ENCODE results near the gene EPHB3.

DNA sequence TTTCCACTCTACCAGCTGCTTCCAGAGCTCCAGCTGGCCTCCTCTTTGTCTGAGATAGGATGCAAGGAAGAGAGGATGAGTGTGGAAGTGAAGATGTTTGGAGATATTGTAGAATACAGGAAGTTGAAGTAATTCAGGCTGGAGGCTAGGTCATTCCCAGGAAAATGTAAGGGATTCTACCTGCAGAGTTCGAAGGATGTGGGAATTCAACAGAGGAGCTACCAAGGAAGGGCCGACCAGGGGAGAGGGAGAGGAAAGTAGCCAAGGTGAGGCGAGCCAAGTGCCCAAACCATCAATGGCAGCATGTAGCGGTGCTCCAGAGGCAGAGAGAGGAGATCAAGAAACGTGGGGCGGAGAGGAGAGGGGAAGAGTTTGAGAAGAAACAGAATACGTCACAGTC is 49.0 kb upstream of the EPHB3 start:
- TF ChIP-seq, protein P1, sequence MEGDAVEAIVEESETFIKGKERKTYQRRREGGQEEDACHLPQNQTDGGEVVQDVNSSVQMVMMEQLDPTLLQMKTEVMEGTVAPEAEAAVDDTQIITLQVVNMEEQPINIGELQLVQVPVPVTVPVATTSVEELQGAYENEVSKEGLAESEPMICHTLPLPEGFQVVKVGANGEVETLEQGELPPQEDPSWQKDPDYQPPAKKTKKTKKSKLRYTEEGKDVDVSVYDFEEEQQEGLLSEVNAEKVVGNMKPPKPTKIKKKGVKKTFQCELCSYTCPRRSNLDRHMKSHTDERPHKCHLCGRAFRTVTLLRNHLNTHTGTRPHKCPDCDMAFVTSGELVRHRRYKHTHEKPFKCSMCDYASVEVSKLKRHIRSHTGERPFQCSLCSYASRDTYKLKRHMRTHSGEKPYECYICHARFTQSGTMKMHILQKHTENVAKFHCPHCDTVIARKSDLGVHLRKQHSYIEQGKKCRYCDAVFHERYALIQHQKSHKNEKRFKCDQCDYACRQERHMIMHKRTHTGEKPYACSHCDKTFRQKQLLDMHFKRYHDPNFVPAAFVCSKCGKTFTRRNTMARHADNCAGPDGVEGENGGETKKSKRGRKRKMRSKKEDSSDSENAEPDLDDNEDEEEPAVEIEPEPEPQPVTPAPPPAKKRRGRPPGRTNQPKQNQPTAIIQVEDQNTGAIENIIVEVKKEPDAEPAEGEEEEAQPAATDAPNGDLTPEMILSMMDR (IDR thresholded peaks at IDR 0.05), result no peak
- TF ChIP-seq POLR2A (IDR thresholded peaks at IDR 0.05), result no peak
